OCI-LY3 (cell line): ENCODE data around the gene ALKBH2.

Source experiments
- EZH2phosphoT487 ChIP-seq: fragments of 200-600 bp; shearing (Covaris generic); IDR thresholded peaks from 2 replicates; pipeline ENCODE4 v1.6.1; 2018; ENCODE audit warnings: antibody characterized with exemption, mixed run types, low read depth
- TF ChIP-seq, protein P1 (sequence below): fragments of 200-600, 300-600 bp; sonication (generic); IDR thresholded peaks from 2 replicates; pipeline ENCODE4 v1.5.1; 2014; ENCODE audit warnings: antibody characterized with exemption, low read length, low read depth

DNA sequence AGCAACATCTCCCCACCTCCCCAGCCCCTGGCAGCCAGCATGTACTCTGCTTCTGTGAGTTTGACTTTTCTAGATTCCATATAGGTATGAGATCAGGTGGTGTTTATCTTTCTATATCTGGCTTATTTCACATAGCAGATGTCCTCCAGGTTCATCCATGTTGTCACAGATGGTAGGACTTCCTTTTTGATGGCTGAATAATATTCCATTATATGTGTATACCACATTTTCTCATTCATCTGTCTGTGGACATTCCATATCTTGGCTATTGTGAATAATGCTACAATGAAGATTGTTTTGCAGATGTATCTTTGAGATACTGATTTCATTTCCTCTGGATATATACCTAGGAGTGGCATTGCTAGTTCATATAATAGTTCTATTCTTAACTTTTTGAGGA, 18.4 kb downstream of the ALKBH2 start:
- TF ChIP-seq, protein P1, sequence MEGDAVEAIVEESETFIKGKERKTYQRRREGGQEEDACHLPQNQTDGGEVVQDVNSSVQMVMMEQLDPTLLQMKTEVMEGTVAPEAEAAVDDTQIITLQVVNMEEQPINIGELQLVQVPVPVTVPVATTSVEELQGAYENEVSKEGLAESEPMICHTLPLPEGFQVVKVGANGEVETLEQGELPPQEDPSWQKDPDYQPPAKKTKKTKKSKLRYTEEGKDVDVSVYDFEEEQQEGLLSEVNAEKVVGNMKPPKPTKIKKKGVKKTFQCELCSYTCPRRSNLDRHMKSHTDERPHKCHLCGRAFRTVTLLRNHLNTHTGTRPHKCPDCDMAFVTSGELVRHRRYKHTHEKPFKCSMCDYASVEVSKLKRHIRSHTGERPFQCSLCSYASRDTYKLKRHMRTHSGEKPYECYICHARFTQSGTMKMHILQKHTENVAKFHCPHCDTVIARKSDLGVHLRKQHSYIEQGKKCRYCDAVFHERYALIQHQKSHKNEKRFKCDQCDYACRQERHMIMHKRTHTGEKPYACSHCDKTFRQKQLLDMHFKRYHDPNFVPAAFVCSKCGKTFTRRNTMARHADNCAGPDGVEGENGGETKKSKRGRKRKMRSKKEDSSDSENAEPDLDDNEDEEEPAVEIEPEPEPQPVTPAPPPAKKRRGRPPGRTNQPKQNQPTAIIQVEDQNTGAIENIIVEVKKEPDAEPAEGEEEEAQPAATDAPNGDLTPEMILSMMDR = no peak
- TF ChIP-seq EZH2phosphoT487 = no peak
